ENCODE data around the gene MS4A10.
A peak's percentile ranks its signal among the peaks of the same experiment; 100 is the strongest.

The MS4A10 gene

GRCh38 chr11:60831143-60831500 lies 46.0 kb downstream of the MS4A10 start:
- peak; percentile 71 for DNase-seq
- H3K4me3 ChIP-seq (ENCODE audit: low read depth, low read length): no peak overlapping the region
- no peaks in the 10 kb centered on the region for H3K27me3 ChIP-seq

DNA sequence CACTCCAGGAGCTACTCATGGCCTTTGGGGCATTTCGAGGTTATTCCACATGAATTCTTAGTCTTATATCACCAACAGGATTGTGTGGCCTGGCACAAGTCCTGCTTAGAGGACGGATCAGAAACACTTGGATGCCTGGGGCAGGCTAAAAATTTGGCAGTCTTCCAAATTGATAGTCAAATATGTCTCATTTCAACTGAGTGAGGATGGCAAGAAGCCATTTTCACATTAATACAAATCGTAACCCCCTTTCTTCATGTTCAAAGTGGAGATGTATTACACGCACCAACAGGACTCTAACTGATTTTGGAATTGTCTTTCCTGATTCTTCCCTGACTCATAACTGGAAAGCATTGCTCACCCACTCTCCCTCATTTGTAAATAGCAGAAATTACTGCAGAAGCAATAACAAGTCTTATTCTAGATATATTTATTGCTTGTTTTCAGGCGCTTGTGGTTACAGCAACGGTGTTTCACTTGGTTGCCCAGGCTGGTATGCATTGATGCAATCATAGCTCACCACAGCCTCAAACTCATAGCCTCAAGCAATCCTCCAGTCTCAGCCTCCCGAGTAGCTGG lies 46.5 kb downstream of the MS4A10 start:
- no peaks in the 10 kb centered on the region for H3K27me3 ChIP-seq
- no peak for TF ChIP-seq CTCF (IDR thresholded peaks at IDR 0.05; ENCODE audit: low read depth, low read length)
- no peaks in the 10 kb centered on the region for H3K9me3 ChIP-seq
- no peak for DNase-seq
- H3K4me1 ChIP-seq: no peaks in the 10 kb centered on the region
- no peak overlapping the region for H3K4me3 ChIP-seq (ENCODE audit: low read depth, low read length)
- no peaks in the 10 kb centered on the region for H3K36me3 ChIP-seq

More at GRCh38 chr11:60831143-60831500, 46.0 kb downstream of the MS4A10 start:
- H3K9me3 ChIP-seq: no peaks in the 10 kb centered on the region
- H3K36me3 ChIP-seq: no peaks in the 10 kb centered on the region
- H3K4me1 ChIP-seq: no peaks in the 10 kb centered on the region
- TF ChIP-seq CTCF (IDR thresholded peaks at IDR 0.05; ENCODE audit: low read depth, low read length): peak; percentile 82

GRCh38 chr11:60834742-60835533 lies 49.8 kb downstream of the MS4A10 start:
- no peaks in the 10 kb centered on the region for H3K27me3 ChIP-seq
- no peak for DNase-seq
- H3K36me3 ChIP-seq: no peaks in the 10 kb centered on the region
- no peaks in the 10 kb centered on the region for H3K9me3 ChIP-seq
- no peak overlapping the region for H3K4me3 ChIP-seq (ENCODE audit: low read depth, low read length)
- no peak for TF ChIP-seq CTCF (IDR thresholded peaks at IDR 0.05; ENCODE audit: low read depth, low read length)
- no peaks in the 10 kb centered on the region for H3K4me1 ChIP-seq

GRCh38 chr11:60835534-60835846 lies 50.4 kb downstream of the MS4A10 start:
- no peak for DNase-seq
- Histone ChIP-seq H3K4me1 (no peaks in the 10 kb centered on the region), H3K9me3 (no peaks in the 10 kb centered on the region), H3K36me3 (no peaks in the 10 kb centered on the region), H3K4me3 (ENCODE audit: low read depth, low read length) (no peak overlapping the region), H3K27me3 (no peaks in the 10 kb centered on the region)
- TF ChIP-seq CTCF (IDR thresholded peaks at IDR 0.05; ENCODE audit: low read depth, low read length): no peak

DNA sequence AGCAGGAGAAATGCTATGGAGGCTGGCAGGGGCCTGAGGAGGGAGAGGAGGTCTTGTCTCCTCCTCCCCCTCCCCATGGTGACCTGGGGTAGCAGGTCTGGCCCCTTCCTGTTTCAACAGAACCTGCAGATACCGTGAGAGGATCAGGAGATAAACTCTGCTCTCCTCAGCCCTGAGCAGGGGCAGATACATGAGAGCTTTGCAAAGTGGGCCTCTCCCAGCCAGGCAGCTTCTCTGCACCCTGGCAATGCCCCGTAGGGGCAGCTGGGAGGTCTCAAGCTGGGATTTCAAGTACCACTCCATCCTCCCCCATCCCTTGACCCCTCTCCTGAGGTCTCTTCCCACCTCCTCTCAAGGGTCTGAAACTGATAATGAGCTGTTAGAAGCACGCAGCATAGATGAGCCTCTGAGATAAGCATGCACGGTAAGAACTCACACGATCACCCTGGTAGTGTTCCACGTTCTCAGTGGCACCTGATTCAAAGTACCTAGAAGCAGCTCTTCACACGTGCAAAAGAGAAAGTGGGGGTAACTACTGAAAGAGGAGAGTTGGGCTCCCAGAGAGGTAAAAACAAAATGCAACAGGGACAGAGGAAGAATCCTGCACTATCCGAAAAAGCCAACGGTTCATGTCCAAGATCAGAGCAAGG lies 51.9 kb downstream of the MS4A10 start:
- Histone ChIP-seq H3K27me3 (no peaks in the 10 kb centered on the region), H3K9me3 (no peaks in the 10 kb centered on the region), H3K4me1 (no peaks in the 10 kb centered on the region), H3K36me3 (no peaks in the 10 kb centered on the region), H3K4me3 (ENCODE audit: low read depth, low read length) (no peak overlapping the region)
- TF ChIP-seq CTCF (IDR thresholded peaks at IDR 0.05; ENCODE audit: low read depth, low read length): no peak
- no peak for DNase-seq

DNA sequence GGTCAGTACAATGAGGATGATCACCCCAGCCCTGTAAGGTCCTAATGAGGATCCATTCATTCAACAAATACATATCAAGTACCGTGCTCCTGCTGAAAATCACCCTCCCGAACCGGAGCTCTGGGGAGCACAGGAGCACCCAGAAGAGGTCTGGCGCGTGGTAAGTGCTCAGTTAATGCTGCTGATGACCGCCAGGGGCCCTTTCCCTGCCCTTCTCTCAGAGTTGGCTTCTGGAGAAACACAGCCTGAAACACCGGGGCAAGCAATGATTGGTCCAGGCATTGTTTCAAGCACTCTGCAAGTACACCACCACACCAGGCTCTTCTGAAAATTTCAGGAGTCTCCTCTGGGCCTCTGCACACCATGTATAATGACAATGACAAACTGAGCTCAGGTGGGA lies 53.0 kb downstream of the MS4A10 start:
- Histone ChIP-seq H3K27me3 (no peaks in the 10 kb centered on the region), H3K4me3 (ENCODE audit: low read depth, low read length) (no peak overlapping the region), H3K4me1 (no peaks in the 10 kb centered on the region), H3K9me3 (no peaks in the 10 kb centered on the region), H3K36me3 (no peaks in the 10 kb centered on the region)
- DNase-seq: no peak
- TF ChIP-seq CTCF (IDR thresholded peaks at IDR 0.05; ENCODE audit: low read depth, low read length): no peak

Data from BE2C (cell line).